ENCODE results near the gene RAB17. TPM values are rescaled to one million over a fixed set of nuclear protein-coding genes. Genes with fewer than 3 reads are reported as not detected.

The RAB17 gene
- total and polyA plus RNA-seq, 2 of the 4 experiments (the other 2 are of a cell fraction) = 0.41 TPM; not detected in 1

- no peak within 1 kb of the TSS for H2BK5ac ChIP-seq (ENCODE audit: low read depth, low read length, poor library complexity, severe bottlenecking)
- no peak within 1 kb of the TSS for H2BK20ac ChIP-seq (ENCODE audit: low read depth, low read length)
- dilution Hi-C loops (cut with HindIII; ENCODE audit: low sequenced_read_pairs, unreplicated experiment) = no loop called here
- peak within 1 kb of the TSS; percentile 99 for H3K4me2 ChIP-seq (ENCODE audit: low read depth, low read length)
- H3K56ac ChIP-seq (ENCODE audit: extremely low read depth, insufficient read depth, low read length) = peak within 1 kb of the TSS; percentile 56; the same call in 1 of the 2 replicates
- POLR2A ChIA-PET (ENCODE audit: unreplicated experiment) = no interaction called here
- WGBS, 2 experiments (ENCODE audit: extremely low coverage in 2 of 2, insufficient read length in 1 of 2) = 0% methylated on average over 55 of the region's 114 CpGs; no CpG with 5 or more reads in 1 of the 2 experiments
- CTCF ChIA-PET = interaction anchor here (1.1 kb wide), 1 partner anchor 20 kb away, joined by 3 read pairs; no protein-coding TSS in a partner anchor
- H3K27me3 ChIP-seq (ENCODE audit: control insufficient read depth, insufficient read depth, low read length) = no peaks in the 10 kb centered on the region
- BruUV-seq (replicated peaks) = no TSS peak
- peak within 1 kb of the TSS; percentile 92 for H2AK5ac ChIP-seq (ENCODE audit: low read depth, low read length)
- peak within 1 kb of the TSS; percentile 50 for H3K18ac ChIP-seq (ENCODE audit: low read depth, low read length)
- H3K9me1 ChIP-seq (ENCODE audit: insufficient read depth, low read length) = peaks cover 18% of the 10 kb centered on the region
- H4K20me1 ChIP-seq (ENCODE audit: insufficient read depth, low read length) = peaks cover 25% of the 10 kb centered on the region; the same call in 1 of the 2 replicates
- peaks cover 14% of the 10 kb centered on the region for H3K36me3 ChIP-seq (ENCODE audit: control insufficient read depth, insufficient read depth, low read length)
- H3K4me1 ChIP-seq (ENCODE audit: control insufficient read depth, insufficient read depth, low read length) = peaks cover 7% of the 10 kb centered on the region
- peak within 1 kb of the TSS; percentile 88 for H2AK9ac ChIP-seq (replicated peaks; ENCODE audit: low read depth, low read length, poor library complexity)
- peaks cover 12 to 58% of the 10 kb centered on the region in 2 experiments for H3K79me1 ChIP-seq (ENCODE audit: low read depth in 1 of 2, low read length in 2 of 2)
- peak within 1 kb of the TSS; percentile 94 for H2AFZ ChIP-seq (replicated peaks; ENCODE audit: low read length, poor library complexity)
- no peak within 1 kb of the TSS; the same call in 2 of the 3 replicates for H2BK15ac ChIP-seq (ENCODE audit: low read depth, low read length)
- no peak for DNase-seq
- H3K4me3 ChIP-seq (ENCODE audit: insufficient read depth, low read depth, low read length) = peak within 1 kb of the TSS; percentile 90
- TF ChIP-seq CTCF (conservative IDR thresholded peaks at IDR 0.05; ENCODE audit: low read depth, low read length) = 0 out of 2 replicates have a peak, but pooled peaks have one; percentile 19
- peak; percentile 31; the same call in 1 of the 2 replicates for TF ChIP-seq POLR2A (IDR thresholded peaks at IDR 0.05; ENCODE audit: low read depth, low read length)
- no peak for TF ChIP-seq USF2 (IDR thresholded peaks at IDR 0.05; ENCODE audit: low read depth, low read length)
- TF ChIP-seq NFE2L2 (IDR thresholded peaks at IDR 0.05; ENCODE audit: low read depth, low read length) = no peak
- no peak for TF ChIP-seq FOS (IDR thresholded peaks at IDR 0.05; ENCODE audit: low read depth, low read length)
- TF ChIP-seq ELK1 (IDR thresholded peaks at IDR 0.05; ENCODE audit: borderline replicate concordance, low read depth, low read length) = no peak
- no peak for TF ChIP-seq BHLHE40 (IDR thresholded peaks at IDR 0.05; ENCODE audit: low read depth, low read length)
- TF ChIP-seq RCOR1 (IDR thresholded peaks at IDR 0.05; ENCODE audit: insufficient replicate concordance, low read length) = no peak
- TF ChIP-seq RAD21 (IDR thresholded peaks at IDR 0.05; ENCODE audit: low read length) = 0 out of 2 replicates have a peak, but pooled peaks have one; percentile 5
- no peak for TF ChIP-seq SMC3 (IDR thresholded peaks at IDR 0.05; ENCODE audit: low read depth, low read length)
- TF ChIP-seq MXI1 (IDR thresholded peaks at IDR 0.05; ENCODE audit: borderline replicate concordance, low read depth, low read length) = peak; percentile 22; the same call in 1 of the 2 replicates
- no peak for TF ChIP-seq MAFK (IDR thresholded peaks at IDR 0.05; ENCODE audit: low read depth, low read length)
- no peak for TF ChIP-seq CEBPB (IDR thresholded peaks at IDR 0.05; ENCODE audit: low read depth, low read length)
- in situ Hi-C loops (cut with MboI; ENCODE audit: low sequenced_read_pairs) = no loop called here
- H3K4ac ChIP-seq (ENCODE audit: low read depth, low read length) = peak within 1 kb of the TSS; percentile 84
- peak within 1 kb of the TSS; percentile 91 for H3K14ac ChIP-seq (replicated peaks; ENCODE audit: low read depth, low read length)
- peak within 1 kb of the TSS; percentile 55 to 89 for H4K8ac ChIP-seq (ENCODE audit: low read depth in 2 of 2, low read length in 2 of 2)
- peak within 1 kb of the TSS; percentile 73 for H2BK120ac ChIP-seq (ENCODE audit: low read depth, low read length)
- ATAC-seq (ENCODE audit: low read depth) = peak; percentile 97
- H4K5ac ChIP-seq (ENCODE audit: low read depth, low read length) = peak within 1 kb of the TSS; percentile 85
- peak within 1 kb of the TSS; percentile 49; the same call in 1 of the 2 replicates for H3K27ac ChIP-seq (ENCODE audit: insufficient read depth, low read length)
- peak within 1 kb of the TSS; percentile 67 for H4K91ac ChIP-seq (ENCODE audit: insufficient read depth, low read depth, low read length)
- peak within 1 kb of the TSS; percentile 88; the same call in 1 of the 2 replicates for H3K23ac ChIP-seq (ENCODE audit: low read depth, low read length)
- intact Hi-C loops (cut with micrococcal nuclease) = loop anchor here (1.0 kb wide), 1 partner anchor 117 kb away; no protein-coding TSS in a partner anchor
- peak within 1 kb of the TSS; percentile 79 for H3K9ac ChIP-seq (ENCODE audit: low read depth, low read length)
- no peaks in the 10 kb centered on the region for H3K9me3 ChIP-seq (ENCODE audit: control insufficient read depth, insufficient read depth, low read length)
These were observed 37.1 kb upstream of the RAB17 start, which contains the start of gene LRRFIP1 for GRCh38 chr2:237627441-237628246. Gene LRRFIP1, plus strand, starts transcription at chr2:237627587. Its CDS starts 58 bp downstream, at chr2:237627645.

Measured in IMR-90 (cell line).